Measurements from ENCODE around the gene HIKESHI. TPM values are rescaled to one million over a fixed set of nuclear protein-coding genes. Genes with fewer than 3 reads are reported as not detected.

HIKESHI gene
- 10 to 100 TPM; 67.5 to 76.3 TPM for total RNA-seq
- 88.8 TPM for polyA plus RNA-seq (2013, experiment 1 of 2)
- 72.0 TPM for polyA plus RNA-seq (2013, experiment 2 of 2)
- long read RNA-seq, experiment 1, transcript HIKESHI-201 (5 exons, 1,113 nt), result major isoform, 46 of 58 reads
- long read RNA-seq, experiment 1, partial matches to known transcripts, result 5 of 58 reads
- long read RNA-seq, experiment 1, other reads (novel, unspliced or antisense), result 7 of 58 reads
- long read RNA-seq, experiment 2, transcript HIKESHI-201 (5 exons, 1,113 nt), result major isoform, 57 of 70 reads
- long read RNA-seq, experiment 2, partial matches to known transcripts, result 0 of 70 reads
- long read RNA-seq, experiment 2, other reads (novel, unspliced or antisense), result 8 of 70 reads
- long read RNA-seq, experiment 3, transcript HIKESHI-201 (5 exons, 1,113 nt), result major isoform, 58 of 84 reads
- long read RNA-seq, experiment 3, transcript HIKESHI-207 (4 exons, 1,694 nt), result minor isoform, 10 of 84 reads
- long read RNA-seq, experiment 3, partial matches to known transcripts, result 4 of 84 reads
- long read RNA-seq, experiment 3, other reads (novel, unspliced or antisense), result 10 of 84 reads
- long read RNA-seq, experiment 4, transcript HIKESHI-201 (5 exons, 1,113 nt), result major isoform, 245 of 283 reads
- long read RNA-seq, experiment 4, transcript HIKESHI-205 (4 exons, 715 nt), result minor isoform, 6 of 283 reads
- long read RNA-seq, experiment 4, partial matches to known transcripts, result 4 of 283 reads
- long read RNA-seq, experiment 4, other reads (novel, unspliced or antisense), result 26 of 283 reads

- Histone ChIP-seq H3K27me3 (ENCODE audit: control insufficient read depth, insufficient read depth, low read length, poor library complexity, severe bottlenecking) (no peaks in the 10 kb centered on the region), H3K4me1 (ENCODE audit: control insufficient read depth, insufficient read depth, low read length) (peaks cover 5% of the 10 kb centered on the region), H3K36me3 (ENCODE audit: control insufficient read depth, insufficient read depth, low read length) (peaks cover 4% of the 10 kb centered on the region), H3K9ac (ENCODE audit: extremely low read depth, low read length, poor library complexity, severe bottlenecking) (peak within 1 kb of the TSS; percentile 82), H3K4me3 (ENCODE audit: low read length) (peak within 1 kb of the TSS; percentile 99), H3K9me3 (ENCODE audit: control insufficient read depth, low read length) (no peaks in the 10 kb centered on the region), H3K27ac (ENCODE audit: low read depth, low read length) (peak within 1 kb of the TSS; percentile 65)
- peaks cover 20% of the 10 kb centered on the region for H3K4me1 Mint-ChIP-seq
- WGBS, 2 experiments (ENCODE audit: insufficient coverage in 1 of 2, insufficient read length in 1 of 2), result 0 to 1% methylated on average over 15 to 30 of the region's 30 CpGs
- peaks cover 2% of the 10 kb centered on the region for H3K9me3 Mint-ChIP-seq
- peak; percentile 98 for DNase-seq
- H3K4me3 Mint-ChIP-seq, result peak within 1 kb of the TSS; percentile 93
- peak within 1 kb of the TSS; percentile 93 for H3K27ac Mint-ChIP-seq
- peaks cover 13% of the 10 kb centered on the region for H3K36me3 Mint-ChIP-seq (ENCODE audit: low read depth)
- no peaks in the 10 kb centered on the region for H3K27me3 Mint-ChIP-seq (ENCODE audit: insufficient read depth)
- no peak for TF ChIP-seq CTCF (conservative IDR thresholded peaks at IDR 0.05)
Observed at GRCh38 chr11:86302092-86302793, at the start of gene HIKESHI. TSS of gene HIKESHI (plus strand) at chr11:86302240. CDS start at chr11:86302449, 209 bp downstream.

- Mint-ChIP-seq H3K9me3 (no peaks in the 10 kb centered on the region), H3K27me3 (ENCODE audit: insufficient read depth) (no peaks in the 10 kb centered on the region), H3K36me3 (ENCODE audit: low read depth) (peaks cover 37% of the 10 kb centered on the region), H3K4me1 (no peaks in the 10 kb centered on the region), H3K4me3 (no peak overlapping the region), H3K27ac (peak overlapping the region; percentile 26)
- Histone ChIP-seq H3K9ac (ENCODE audit: extremely low read depth, low read length, poor library complexity, severe bottlenecking) (no peak overlapping the region), H3K4me1 (ENCODE audit: control insufficient read depth, insufficient read depth, low read length) (no peaks in the 10 kb centered on the region), H3K4me3 (ENCODE audit: low read length) (no peak overlapping the region), H3K27me3 (ENCODE audit: control insufficient read depth, insufficient read depth, low read length, poor library complexity, severe bottlenecking) (no peaks in the 10 kb centered on the region), H3K27ac (ENCODE audit: low read depth, low read length) (no peak overlapping the region), H3K9me3 (ENCODE audit: control insufficient read depth, low read length) (no peaks in the 10 kb centered on the region), H3K36me3 (ENCODE audit: control insufficient read depth, insufficient read depth, low read length) (peaks cover 60% of the 10 kb centered on the region)
- TF ChIP-seq CTCF (conservative IDR thresholded peaks at IDR 0.05), result no peak
- no peak for DNase-seq
- WGBS, 2 experiments (ENCODE audit: insufficient coverage in 1 of 2, insufficient read length in 1 of 2), result 83 to 100% methylated on average over 1 of the region's 1 CpG
Observed at GRCh38 chr11:86255896-86256295, 46.1 kb upstream of the HIKESHI start.

- peaks cover 40% of the 10 kb centered on the region for H3K36me3 Mint-ChIP-seq (ENCODE audit: low read depth)
- Histone ChIP-seq H3K36me3 (ENCODE audit: control insufficient read depth, insufficient read depth, low read length) (peaks cover 59% of the 10 kb centered on the region), H3K27me3 (ENCODE audit: control insufficient read depth, insufficient read depth, low read length, poor library complexity, severe bottlenecking) (no peaks in the 10 kb centered on the region), H3K4me1 (ENCODE audit: control insufficient read depth, insufficient read depth, low read length) (no peaks in the 10 kb centered on the region), H3K4me3 (ENCODE audit: low read length) (no peak overlapping the region), H3K27ac (ENCODE audit: low read depth, low read length) (no peak overlapping the region), H3K9me3 (ENCODE audit: control insufficient read depth, low read length) (no peaks in the 10 kb centered on the region), H3K9ac (ENCODE audit: extremely low read depth, low read length, poor library complexity, severe bottlenecking) (no peak overlapping the region)
- no peaks in the 10 kb centered on the region for H3K9me3 Mint-ChIP-seq
- no peak overlapping the region for H3K4me3 Mint-ChIP-seq
- 58 to 63% methylated on average over 6 of the region's 6 CpGs for WGBS, 2 experiments (ENCODE audit: insufficient coverage in 1 of 2, insufficient read length in 1 of 2)
- H3K27me3 Mint-ChIP-seq (ENCODE audit: insufficient read depth), result no peaks in the 10 kb centered on the region
- TF ChIP-seq CTCF (conservative IDR thresholded peaks at IDR 0.05), result no peak
- no peaks in the 10 kb centered on the region for H3K4me1 Mint-ChIP-seq
- DNase-seq, result no peak
- H3K27ac Mint-ChIP-seq, result no peak overlapping the region
Observed at GRCh38 chr11:86256608-86257007, 45.4 kb upstream of the HIKESHI start.

Measured in endodermal cell (in vitro differentiated cells).